ENCODE data around the gene C10orf143. TPM values are rescaled to one million over a fixed set of nuclear protein-coding genes. Genes with fewer than 3 reads are reported as not detected.
"Not testable (repeated sequence)": the region's sequence is repeated elsewhere in the genome, so short reads cannot be mapped to it uniquely, and the experiment has no call there.

C10orf143 gene
- polyA plus RNA-seq, 10 donors, result 2.0 to 4.1 (median 3.3) TPM

GRCh38 chr10:130112821-130113220 is 2.2 kb upstream of the C10orf143 start:
- DNase-seq, result no peak

- DNase-seq, result no peak
Measured at GRCh38 chr10:130111852-130112180, 1.2 kb upstream of the C10orf143 start.

GRCh38 chr10:130111113-130111851 is 652 bp upstream of the C10orf143 start:
- DNase-seq, result peak; percentile 97 to 100 (median 98)

- peak; percentile 90 to 96 (median 93) for DNase-seq
Measured at GRCh38 chr10:130109796-130110245, 809 bp downstream of the C10orf143 start.

- no peak for DNase-seq
Measured at GRCh38 chr10:130108934-130109604, 1.6 kb downstream of the C10orf143 start.

- DNase-seq, result not testable (repeated sequence)
Measured at GRCh38 chr10:130108146-130108545, 2.5 kb downstream of the C10orf143 start.

- peak in 1 of 3 donors; percentile 8 for DNase-seq
Measured at GRCh38 chr10:130105724-130106123, 4.9 kb downstream of the C10orf143 start.

GRCh38 chr10:130099344-130099743 is 11.3 kb downstream of the C10orf143 start:
- DNase-seq, result no peak

GRCh38 chr10:130090565-130090964 is 20.1 kb downstream of the C10orf143 start:
- not testable (repeated sequence) for DNase-seq

GRCh38 chr10:130080461-130080814 is 30.2 kb downstream of the C10orf143 start:
- no peak for DNase-seq

GRCh38 chr10:130079614-130080460 is 30.8 kb downstream of the C10orf143 start:
- DNase-seq, result no peak

- DNase-seq, result no peak
Measured at GRCh38 chr10:130078120-130078519, 32.5 kb downstream of the C10orf143 start.

GRCh38 chr10:130076681-130077080 is 33.9 kb downstream of the C10orf143 start:
- DNase-seq, result no peak

GRCh38 chr10:130074639-130075038 is 36.0 kb downstream of the C10orf143 start:
- peak in 1 of 3 donors; percentile 21 for DNase-seq

- no peak for DNase-seq
Measured at GRCh38 chr10:130073912-130074311, 36.7 kb downstream of the C10orf143 start.

- DNase-seq, result no peak
Measured at GRCh38 chr10:130072247-130072646, 38.4 kb downstream of the C10orf143 start.

- DNase-seq, result no peak
Measured at GRCh38 chr10:130067893-130068292, 42.7 kb downstream of the C10orf143 start.

GRCh38 chr10:130066743-130067142 is 43.9 kb downstream of the C10orf143 start:
- no peak for DNase-seq

GRCh38 chr10:130065251-130065650 is 45.4 kb downstream of the C10orf143 start:
- DNase-seq, result no peak

GRCh38 chr10:130064783-130065182 is 45.8 kb downstream of the C10orf143 start:
- no peak for DNase-seq

- DNase-seq, result no peak
Measured at GRCh38 chr10:130062976-130063375, 47.7 kb downstream of the C10orf143 start.

GRCh38 chr10:130062201-130062600 is 48.4 kb downstream of the C10orf143 start:
- DNase-seq, result no peak
